HUES64 (cell line): Measurements from ENCODE around the gene LAMB4.
A peak's percentile ranks its signal among the peaks of the same experiment; 100 is the strongest.

Experiments
- H3K27ac ChIP-seq: 2 replicates; pipeline ENCODE4 v1.7.0; 2013; ENCODE audit warnings: low read depth, low read length, inconsistent platforms
- H3K27me3 ChIP-seq: 2 replicates; pipeline ENCODE4 v1.6.1; 2013; ENCODE audit warnings: mild to moderate bottlenecking, low read length; ENCODE audit not compliant: insufficient read depth
- H3K36me3 ChIP-seq: 2 replicates; pipeline ENCODE4 v1.6.1; 2013; ENCODE audit warnings: mild to moderate bottlenecking, low read length; ENCODE audit not compliant: insufficient read depth
- H3K4me1 ChIP-seq: 2 replicates; pipeline ENCODE4 v1.6.1; 2013; ENCODE audit warnings: mild to moderate bottlenecking, low read length, moderate library complexity; ENCODE audit not compliant: insufficient read depth
- H3K4me3 ChIP-seq: 2 replicates; pipeline ENCODE4 v1.5.1; 2013; ENCODE audit warnings: mild to moderate bottlenecking, low read length, moderate library complexity
- H3K9ac ChIP-seq: 2 replicates; pipeline ENCODE4 v1.6.1; 2013; ENCODE audit warnings: mild to moderate bottlenecking, low read depth, low read length
- H3K9me3 ChIP-seq: 2 replicates; pipeline ENCODE4 v1.6.1; 2013; ENCODE audit warnings: low read depth, low read length; ENCODE audit not compliant: insufficient read depth
- WGBS: fragments of 150-250, 120-280 bp; methylation state at CpG from one replicate; pipeline ENCODE4 v1.1.7; 2013; ENCODE audit warnings: missing lambda C conversion rate; 5-methylcytosine and 5-hydroxymethylcytosine counted together

Gene LAMB4

DNA sequence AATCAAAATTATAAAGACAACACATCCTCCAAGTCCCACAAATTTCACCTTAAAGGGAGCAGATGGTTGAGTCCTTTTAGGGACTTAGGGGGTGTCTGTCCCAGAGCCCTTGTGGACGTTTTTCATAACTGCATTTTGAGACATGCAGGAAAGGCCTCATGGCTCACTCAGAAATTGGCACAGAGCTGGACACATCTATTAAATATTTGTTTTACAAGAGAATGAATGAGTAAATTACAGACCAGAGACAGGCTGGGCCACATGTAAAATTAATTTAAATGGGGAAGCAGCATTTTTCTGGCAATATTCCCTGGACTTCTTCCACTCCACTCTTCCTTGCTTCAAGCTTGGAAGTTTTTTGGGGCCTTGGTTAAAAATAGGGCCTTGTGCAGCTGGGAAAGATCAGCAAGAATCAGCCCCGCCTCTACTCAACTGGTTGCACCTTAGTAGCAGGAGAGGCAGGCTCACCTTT lies 147.2 kb downstream of the LAMB4 start:
- H3K9ac ChIP-seq = no peak overlapping the region
- H3K4me1 ChIP-seq = no peaks in the 10 kb centered on the region
- H3K27me3 ChIP-seq = no peaks in the 10 kb centered on the region
- H3K27ac ChIP-seq = no peak overlapping the region
- no peaks in the 10 kb centered on the region for H3K9me3 ChIP-seq
- 83% methylated on average over 2 of the region's 2 CpGs for WGBS
- peaks cover 87% of the 10 kb centered on the region for H3K36me3 ChIP-seq
- no peak overlapping the region for H3K4me3 ChIP-seq

DNA sequence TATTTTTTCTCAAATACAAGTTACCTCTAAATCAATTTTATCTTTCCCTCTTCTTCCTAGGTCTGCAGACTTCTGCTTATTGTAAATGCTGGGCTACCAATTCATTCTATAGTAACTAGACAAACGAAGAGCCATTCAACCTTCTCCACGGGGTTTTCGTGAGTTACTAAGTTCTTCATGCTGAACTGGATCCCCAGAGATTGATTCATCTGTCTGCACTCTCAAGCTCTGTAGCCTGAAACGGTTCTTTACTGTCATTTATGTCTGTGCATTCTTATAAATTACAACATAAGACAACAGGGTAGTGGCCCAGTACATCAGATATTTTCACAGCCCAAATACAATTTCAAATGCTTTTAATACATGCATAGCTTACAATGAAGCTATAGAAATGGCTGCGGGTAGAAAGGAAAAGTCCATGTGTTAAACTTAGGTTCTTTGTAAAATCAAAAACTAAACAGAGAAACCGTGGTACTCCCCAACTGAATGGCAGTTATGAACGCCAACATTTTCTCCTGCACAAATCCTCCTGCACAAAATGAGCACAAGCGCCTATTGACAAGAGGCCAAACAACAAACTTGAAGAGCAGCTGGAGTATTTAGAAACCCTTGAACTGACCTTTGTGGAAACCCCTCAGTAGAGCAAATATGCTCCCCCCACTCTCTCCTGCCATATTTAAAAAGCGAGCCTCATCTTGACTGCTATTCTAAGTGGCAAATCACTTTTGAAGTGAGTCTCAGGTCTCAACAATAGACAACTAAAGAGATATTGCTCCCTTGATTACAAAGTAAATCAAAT lies 147.9 kb downstream of the LAMB4 start:
- Histone ChIP-seq H3K36me3 (peaks cover 88% of the 10 kb centered on the region), H3K4me1 (no peaks in the 10 kb centered on the region), H3K4me3 (no peak overlapping the region), H3K27me3 (no peaks in the 10 kb centered on the region), H3K9me3 (no peaks in the 10 kb centered on the region), H3K9ac (no peak overlapping the region), H3K27ac (no peak overlapping the region)
- WGBS = 94% methylated on average over 9 of the region's 9 CpGs

DNA sequence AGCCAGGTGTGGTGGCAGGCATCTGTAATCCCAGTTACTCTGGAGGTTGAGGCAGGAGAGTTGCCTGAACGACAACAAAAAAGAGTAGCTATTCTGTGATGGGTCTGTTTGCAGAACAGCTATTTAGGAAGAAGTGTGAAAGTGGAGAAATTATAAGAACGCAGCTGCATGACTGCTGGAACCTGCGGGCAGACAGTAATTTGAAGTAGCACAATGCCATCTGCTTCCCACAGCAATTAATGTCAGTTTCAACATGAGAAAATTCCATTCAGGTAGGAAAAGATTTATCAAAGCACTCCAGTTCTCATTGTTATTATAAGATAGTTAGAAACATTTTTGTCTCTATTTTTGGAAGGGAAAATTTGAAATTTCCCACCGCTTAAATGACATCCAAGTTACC lies 148.7 kb downstream of the LAMB4 start:
- 98% methylated on average over 4 of the region's 4 CpGs for WGBS
- no peaks in the 10 kb centered on the region for H3K27me3 ChIP-seq
- no peak overlapping the region for H3K4me3 ChIP-seq
- H3K9ac ChIP-seq = no peak overlapping the region
- H3K9me3 ChIP-seq = no peaks in the 10 kb centered on the region
- no peaks in the 10 kb centered on the region for H3K4me1 ChIP-seq
- peaks cover 87% of the 10 kb centered on the region for H3K36me3 ChIP-seq
- no peak overlapping the region for H3K27ac ChIP-seq

- H3K27ac ChIP-seq = no peak overlapping the region
- no peaks in the 10 kb centered on the region for H3K9me3 ChIP-seq
- no peaks in the 10 kb centered on the region for H3K27me3 ChIP-seq
- 96% methylated on average over 8 of the region's 8 CpGs for WGBS
- H3K4me1 ChIP-seq = no peaks in the 10 kb centered on the region
- H3K4me3 ChIP-seq = no peak overlapping the region
- H3K36me3 ChIP-seq = peaks cover 87% of the 10 kb centered on the region
- no peak overlapping the region for H3K9ac ChIP-seq
Observed at GRCh38 chr7:107980671-107981190, 149.4 kb downstream of the LAMB4 start.

DNA sequence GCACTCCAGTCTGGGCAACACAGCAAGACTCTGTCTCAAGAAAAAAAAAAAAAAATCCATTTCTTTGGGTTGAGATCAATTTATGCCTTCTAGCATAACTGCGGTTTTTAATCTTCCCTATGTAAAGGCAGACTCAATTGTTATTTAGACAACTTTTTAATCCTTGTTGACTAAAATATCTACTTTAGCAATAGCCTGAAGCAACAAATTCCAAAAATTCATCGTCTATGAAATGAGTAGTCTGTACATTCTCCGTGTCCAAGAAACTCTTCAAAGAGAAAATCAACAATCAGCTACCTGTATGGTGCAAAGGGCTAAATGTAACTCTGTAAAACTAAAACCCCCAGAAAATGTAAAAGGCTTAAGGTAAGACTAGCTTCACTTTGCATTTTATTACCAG lies 150.0 kb downstream of the LAMB4 start:
- 97% methylated on average over 3 of the region's 3 CpGs for WGBS
- no peak overlapping the region for H3K27ac ChIP-seq
- H3K36me3 ChIP-seq = peaks cover 91% of the 10 kb centered on the region
- peaks cover 5% of the 10 kb centered on the region for H3K4me1 ChIP-seq
- H3K4me3 ChIP-seq = no peak overlapping the region
- H3K9me3 ChIP-seq = no peaks in the 10 kb centered on the region
- no peak overlapping the region for H3K9ac ChIP-seq
- H3K27me3 ChIP-seq = no peaks in the 10 kb centered on the region

- H3K36me3 ChIP-seq = peaks cover 92% of the 10 kb centered on the region
- H3K4me1 ChIP-seq = peaks cover 7% of the 10 kb centered on the region
- no peaks in the 10 kb centered on the region for H3K9me3 ChIP-seq
- H3K9ac ChIP-seq = no peak overlapping the region
- H3K27me3 ChIP-seq = no peaks in the 10 kb centered on the region
- 97% methylated on average over 5 of the region's 5 CpGs for WGBS
- no peak overlapping the region for H3K4me3 ChIP-seq
- H3K27ac ChIP-seq = no peak overlapping the region
Observed at GRCh38 chr7:107978815-107979408, 151.2 kb downstream of the LAMB4 start.

- peaks cover 92% of the 10 kb centered on the region for H3K36me3 ChIP-seq
- no peak overlapping the region for H3K27ac ChIP-seq
- WGBS = 84% methylated on average over 4 of the region's 4 CpGs
Observed at GRCh38 chr7:107977048-107977447, 153.1 kb downstream of the LAMB4 start.

GRCh38 chr7:107976620-107977019 lies 153.5 kb downstream of the LAMB4 start:
- no peak overlapping the region for H3K4me3 ChIP-seq
- no peaks in the 10 kb centered on the region for H3K9me3 ChIP-seq
- H3K27me3 ChIP-seq = no peaks in the 10 kb centered on the region
- peaks cover 7% of the 10 kb centered on the region for H3K4me1 ChIP-seq
- H3K9ac ChIP-seq = no peak overlapping the region
- H3K27ac ChIP-seq = no peak overlapping the region
- H3K36me3 ChIP-seq = peaks cover 92% of the 10 kb centered on the region
- 92% methylated on average over 1 of the region's 1 CpG for WGBS

More at GRCh38 chr7:107977048-107977447, 153.1 kb downstream of the LAMB4 start:
- Histone ChIP-seq H3K9ac (no peak overlapping the region), H3K4me3 (no peak overlapping the region), H3K4me1 (peaks cover 7% of the 10 kb centered on the region), H3K27me3 (no peaks in the 10 kb centered on the region), H3K9me3 (no peaks in the 10 kb centered on the region)

- no peaks in the 10 kb centered on the region for H3K9me3 ChIP-seq
- peak overlapping the region; percentile 17; the same call in 1 of the 2 replicates for H3K27ac ChIP-seq
- H3K4me1 ChIP-seq = peaks cover 7% of the 10 kb centered on the region
- peaks cover 96% of the 10 kb centered on the region for H3K36me3 ChIP-seq
- WGBS = 89% methylated on average over 13 of the region's 13 CpGs
- no peaks in the 10 kb centered on the region for H3K27me3 ChIP-seq
- no peak overlapping the region for H3K4me3 ChIP-seq
- H3K9ac ChIP-seq = no peak overlapping the region
Observed at GRCh38 chr7:107975394-107976013, 154.7 kb downstream of the LAMB4 start.

- H3K4me3 ChIP-seq = no peak overlapping the region
- no peaks in the 10 kb centered on the region for H3K9me3 ChIP-seq
- no peak overlapping the region for H3K27ac ChIP-seq
- H3K27me3 ChIP-seq = no peaks in the 10 kb centered on the region
- peaks cover 93% of the 10 kb centered on the region for H3K36me3 ChIP-seq
- no peak overlapping the region for H3K9ac ChIP-seq
- peaks cover 7% of the 10 kb centered on the region for H3K4me1 ChIP-seq
Observed at GRCh38 chr7:107973861-107974260, 156.3 kb downstream of the LAMB4 start.
